ENCODE data around the gene GPR45. TPM values are rescaled to one million over a fixed set of nuclear protein-coding genes. Genes with fewer than 3 reads are reported as not detected.
"Not testable (repeated sequence)": the region's sequence is repeated elsewhere in the genome, so short reads cannot be mapped to it uniquely, and the experiment has no call there.

Gene GPR45
- total RNA-seq, 1 donor from 2014 or later, result not detected

DNA sequence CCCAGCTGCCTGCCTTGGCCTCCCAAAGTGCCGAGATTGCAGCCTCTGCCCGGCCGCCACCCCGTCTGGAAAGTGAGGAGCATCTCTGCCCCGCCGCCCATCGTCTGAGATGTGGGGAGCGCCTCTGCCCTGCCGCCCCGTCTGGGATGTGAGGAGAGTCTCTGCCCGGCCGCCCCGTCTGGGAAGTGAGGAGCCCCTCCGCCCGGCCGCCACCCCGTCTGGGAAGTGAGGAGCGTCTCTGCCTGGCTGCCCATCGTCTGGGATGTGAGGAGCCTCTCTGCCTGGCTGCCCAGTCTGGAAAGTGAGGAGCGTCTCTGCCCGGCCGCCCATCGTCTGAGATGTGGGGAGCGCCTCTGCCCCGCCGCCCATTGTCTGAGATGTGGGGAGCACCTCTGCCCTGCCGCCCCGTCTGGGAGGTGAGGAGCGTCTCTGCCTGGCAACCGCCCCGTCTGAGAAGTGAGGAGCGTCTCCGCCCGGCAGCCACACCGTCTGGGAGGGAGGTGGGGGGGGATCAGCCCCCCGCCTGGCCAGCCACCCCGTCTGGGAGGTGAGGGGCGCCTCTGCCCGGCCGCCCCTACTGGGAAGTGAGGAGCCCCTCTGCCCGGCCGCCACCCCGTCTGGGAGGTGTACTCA, 9.6 kb downstream of the GPR45 start:
- intact Hi-C loops (cut with DNase I); DNase-seq (ENCODE audit: low spot score): not testable (repeated sequence)

DNA sequence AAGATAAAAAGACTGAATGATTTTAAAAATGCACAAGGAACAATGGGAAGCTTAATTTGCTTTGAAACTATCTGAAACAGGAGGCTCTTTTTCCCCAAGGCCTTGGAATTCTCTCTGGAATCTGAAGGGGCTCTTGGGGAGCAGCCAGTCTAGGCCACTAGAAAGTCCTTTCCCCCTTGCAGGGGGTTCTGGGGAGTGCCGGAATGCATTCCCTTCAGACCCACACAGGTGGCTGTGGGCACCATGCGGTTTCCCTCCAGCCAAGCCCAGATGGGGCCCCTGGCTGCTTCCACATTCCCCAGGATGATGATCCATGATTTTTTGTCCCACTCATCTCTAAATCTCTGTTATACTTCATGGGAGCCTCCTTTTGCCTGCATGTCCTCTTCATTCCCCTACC, 10.7 kb downstream of the GPR45 start:
- no peak for DNase-seq (ENCODE audit: low spot score)
- intact Hi-C loops (cut with DNase I), result no loop called here

DNA sequence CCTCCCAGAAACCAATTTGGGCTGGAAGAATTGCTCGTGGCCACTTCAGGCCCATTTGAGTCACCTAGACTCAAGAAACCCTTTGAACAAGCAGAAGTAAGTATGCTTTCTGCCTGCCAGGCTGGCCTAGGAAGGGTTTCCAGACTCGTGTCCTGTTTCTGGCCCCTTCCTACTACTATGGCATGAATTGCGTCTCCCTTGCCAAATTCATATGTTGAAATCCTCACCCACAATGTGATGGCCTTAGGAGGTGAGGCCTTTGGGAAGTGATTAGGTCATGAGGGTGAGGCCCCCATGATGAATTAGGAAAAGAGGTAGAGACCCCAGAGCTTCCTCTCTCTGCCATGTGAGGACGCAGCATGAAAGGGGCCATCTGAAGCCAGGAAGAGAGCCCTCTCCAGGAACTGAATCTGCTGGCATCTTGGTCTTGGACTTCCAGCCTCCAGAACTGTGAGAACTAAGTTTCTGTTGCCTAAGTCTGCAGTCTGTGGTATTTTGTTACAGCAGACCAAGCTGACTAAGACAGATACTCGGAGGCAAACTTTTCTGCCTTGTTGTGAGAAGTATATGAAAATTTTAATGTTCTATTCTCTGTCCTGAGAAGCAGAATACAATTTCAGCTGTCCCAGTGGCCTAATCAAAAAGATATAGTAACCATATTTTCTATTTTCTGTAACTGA, 13.1 kb downstream of the GPR45 start:
- intact Hi-C loops (cut with DNase I), result no loop called here
- DNase-seq (ENCODE audit: low spot score), result no peak

DNA sequence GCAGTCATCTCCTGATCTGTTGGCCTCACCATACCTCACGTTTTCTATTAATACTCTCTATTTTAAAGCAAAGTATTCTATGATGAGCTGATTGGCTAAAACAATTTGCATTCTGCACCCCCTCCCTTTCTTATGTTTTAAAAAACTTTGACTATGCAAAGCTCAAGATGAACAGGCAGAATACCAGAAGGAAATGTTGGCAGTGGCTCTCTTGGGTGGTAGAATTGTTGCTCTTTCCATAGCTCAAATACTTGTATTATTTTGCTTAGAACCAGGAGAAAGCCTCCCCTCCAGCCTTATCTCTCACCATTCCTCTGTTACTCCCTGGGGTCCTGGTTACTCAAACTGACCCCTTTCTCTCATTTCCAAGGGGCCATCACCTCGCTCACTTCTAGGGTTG, 14.4 kb downstream of the GPR45 start:
- DNase-seq (ENCODE audit: low spot score), result no peak
- intact Hi-C loops (cut with DNase I), result no loop called here

DNA sequence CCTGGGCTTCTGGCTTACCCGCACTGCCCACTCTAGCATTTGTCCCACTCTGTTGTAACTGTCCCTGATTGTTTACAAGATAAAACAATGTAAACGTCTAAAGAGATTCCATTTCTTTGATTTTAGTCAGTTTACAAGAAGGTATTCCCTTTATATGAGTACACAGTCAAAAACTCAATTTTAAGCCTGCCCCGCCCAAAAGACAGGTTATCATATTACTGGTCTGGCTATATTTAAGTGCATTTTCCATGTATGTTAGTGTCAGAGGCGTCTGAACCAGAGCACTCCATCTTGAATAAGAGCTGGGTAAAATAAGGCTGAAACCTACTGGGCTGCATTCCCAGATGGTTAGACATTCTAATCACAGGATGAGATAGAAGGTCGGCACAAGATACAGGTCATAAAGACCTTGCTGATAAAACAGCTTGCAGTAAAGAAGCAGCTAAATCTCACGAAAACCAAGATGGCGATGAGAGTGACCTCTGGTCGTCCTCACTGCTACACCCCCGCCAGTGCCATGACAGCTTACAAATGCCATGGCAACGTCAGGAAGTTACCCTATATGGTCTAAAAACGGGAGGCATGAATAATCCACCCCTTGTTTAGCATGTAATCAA, 15.0 kb downstream of the GPR45 start:
- intact Hi-C loops (cut with DNase I), result no loop called here
- no peak for DNase-seq (ENCODE audit: low spot score)

DNA sequence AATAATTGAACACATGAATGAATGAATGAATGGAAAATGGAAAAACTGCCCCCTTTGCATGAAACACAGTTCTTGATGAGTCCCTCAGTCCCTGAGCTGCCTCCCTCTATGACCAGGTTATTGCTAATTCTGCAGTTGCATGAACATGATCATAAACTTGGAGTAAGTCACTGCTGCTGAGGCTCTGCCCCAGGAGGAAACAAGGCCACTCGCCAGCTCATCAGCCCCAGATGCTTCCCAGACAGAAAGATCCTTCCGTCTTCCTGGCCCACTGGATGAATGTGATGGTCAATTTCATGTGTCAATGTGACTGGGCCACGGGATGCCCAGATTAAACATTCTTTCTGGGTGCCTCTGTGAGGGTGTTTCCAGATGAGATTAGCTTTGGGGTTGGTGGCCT, 16.4 kb downstream of the GPR45 start:
- intact Hi-C loops (cut with DNase I), result no loop called here
- DNase-seq (ENCODE audit: low spot score), result no peak

DNA sequence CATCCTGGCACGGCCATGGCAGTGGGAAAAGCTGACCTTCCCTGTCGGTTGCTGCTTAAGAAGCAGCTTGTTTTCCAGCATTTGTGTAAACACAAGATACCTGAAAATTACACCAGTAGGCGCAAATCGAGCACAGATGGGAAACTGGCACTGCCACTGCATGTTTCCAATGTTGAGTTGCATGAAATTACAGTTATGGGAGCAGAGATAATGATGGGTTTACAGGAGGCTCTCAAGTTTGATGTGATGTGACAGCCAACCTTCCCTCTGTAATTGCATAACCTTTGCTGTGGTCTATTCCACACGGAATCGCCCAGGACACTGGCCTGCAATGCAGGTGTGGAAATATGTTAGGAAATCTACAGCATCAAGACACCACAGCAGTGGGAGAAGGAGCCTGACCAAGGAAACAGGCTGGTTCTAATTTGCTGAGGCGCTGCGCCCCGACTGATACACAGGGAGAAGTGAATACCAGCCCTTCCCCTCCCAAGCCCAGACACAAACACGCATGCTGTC, 17.4 kb downstream of the GPR45 start:
- intact Hi-C loops (cut with DNase I), result no loop called here
- DNase-seq (ENCODE audit: low spot score), result no peak

DNA sequence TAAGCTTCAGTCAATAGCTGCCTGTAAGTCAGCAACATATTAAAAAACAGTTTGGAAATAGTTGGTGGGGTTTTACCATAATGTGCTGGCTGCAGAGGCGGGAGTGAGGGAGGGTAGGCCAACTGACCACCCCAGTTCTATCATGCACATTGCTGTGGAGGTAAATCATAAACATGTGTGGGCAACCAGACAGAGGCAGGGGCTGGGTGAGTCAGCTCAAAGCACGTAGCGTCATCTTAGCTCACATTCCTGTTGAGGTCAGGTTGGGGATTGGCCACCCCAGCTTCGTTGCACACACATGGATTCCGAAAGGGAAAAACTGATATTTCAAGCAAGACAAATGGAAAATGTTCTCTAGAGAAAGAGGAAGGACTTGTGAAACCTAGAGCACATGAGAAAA, 19.5 kb downstream of the GPR45 start:
- intact Hi-C loops (cut with DNase I), result no loop called here
- no peak for DNase-seq (ENCODE audit: low spot score)

DNA sequence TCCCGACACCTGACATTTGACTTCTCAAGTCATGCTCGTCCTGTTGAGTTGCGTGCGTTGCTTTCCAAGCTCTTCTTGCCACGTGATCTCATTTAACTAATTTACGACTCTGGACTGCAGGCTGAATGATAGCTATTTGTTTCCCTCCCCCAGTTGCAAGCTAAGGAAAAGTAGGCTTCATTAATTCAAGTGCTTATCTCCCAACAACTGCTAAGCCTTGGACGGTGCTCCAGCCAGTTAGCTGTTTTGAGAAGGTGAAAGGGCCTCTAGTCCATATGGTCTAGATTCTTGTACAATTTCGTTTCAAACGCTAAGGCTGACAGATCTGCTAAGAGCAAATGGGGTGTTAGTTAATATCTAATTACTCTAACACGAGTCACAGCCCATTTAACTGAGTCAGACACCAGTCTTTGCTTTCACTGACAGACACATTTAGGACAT, 21.1 kb downstream of the GPR45 start:
- intact Hi-C loops (cut with DNase I), result no loop called here
- no peak for DNase-seq (ENCODE audit: low spot score)

DNA sequence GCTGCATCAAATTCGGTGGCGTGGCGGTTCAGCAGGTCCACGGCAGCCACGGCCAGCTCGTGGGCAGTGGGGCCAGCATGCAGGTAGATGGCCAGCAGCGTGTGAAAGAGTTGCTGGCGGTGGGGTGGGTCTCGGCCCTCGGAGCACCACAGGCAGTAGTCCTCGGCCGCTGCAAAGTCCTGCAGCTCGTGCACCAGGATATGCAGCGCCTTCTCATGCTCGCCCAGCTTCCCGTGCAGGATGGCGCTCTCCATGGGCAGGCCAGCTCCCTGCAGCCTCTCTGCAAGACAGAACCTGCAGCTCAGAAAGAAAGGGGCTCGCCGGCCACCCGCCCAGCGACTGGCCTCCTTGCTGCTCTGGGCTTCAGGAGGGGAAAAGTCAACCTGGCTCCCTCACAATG, 27.9 kb downstream of the GPR45 start:
- intact Hi-C loops (cut with DNase I), result no loop called here

DNA sequence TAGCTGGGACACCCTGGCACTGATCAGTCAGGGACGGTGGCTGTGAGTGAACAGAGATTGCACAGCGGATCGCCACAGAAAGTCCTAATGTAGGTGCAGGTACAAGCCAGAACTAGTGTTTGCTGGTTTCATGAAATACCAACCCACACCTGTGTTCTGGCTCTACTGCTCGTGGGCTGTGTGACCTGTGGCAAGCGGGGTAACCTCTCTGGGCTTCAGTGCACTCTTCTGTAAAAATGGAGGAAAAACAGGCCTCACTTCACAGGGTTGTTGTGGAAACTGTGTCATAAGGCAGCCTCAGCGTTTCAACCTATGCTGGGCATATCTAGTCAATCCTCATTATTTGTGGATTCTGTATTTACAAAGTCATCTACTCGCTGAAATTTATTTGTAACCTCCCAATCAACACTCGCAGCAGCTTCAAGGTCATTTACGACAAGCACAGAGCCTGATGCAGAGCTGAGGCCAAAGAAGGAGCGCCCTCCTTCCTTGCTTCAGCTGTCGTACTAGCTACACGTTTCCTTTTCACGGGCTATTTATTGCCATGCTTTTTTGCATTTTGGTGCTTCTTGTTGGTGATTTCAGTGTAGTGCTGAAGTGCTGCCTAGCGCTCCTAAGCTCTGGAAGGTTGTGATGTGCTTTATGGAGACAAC, 30.0 kb downstream of the GPR45 start:
- no peak for DNase-seq (ENCODE audit: low spot score)
- intact Hi-C loops (cut with DNase I), result no loop called here

More for the DNA sequence above, 27.9 kb downstream of the GPR45 start:
- DNase-seq (ENCODE audit: low spot score), result no peak

DNA sequence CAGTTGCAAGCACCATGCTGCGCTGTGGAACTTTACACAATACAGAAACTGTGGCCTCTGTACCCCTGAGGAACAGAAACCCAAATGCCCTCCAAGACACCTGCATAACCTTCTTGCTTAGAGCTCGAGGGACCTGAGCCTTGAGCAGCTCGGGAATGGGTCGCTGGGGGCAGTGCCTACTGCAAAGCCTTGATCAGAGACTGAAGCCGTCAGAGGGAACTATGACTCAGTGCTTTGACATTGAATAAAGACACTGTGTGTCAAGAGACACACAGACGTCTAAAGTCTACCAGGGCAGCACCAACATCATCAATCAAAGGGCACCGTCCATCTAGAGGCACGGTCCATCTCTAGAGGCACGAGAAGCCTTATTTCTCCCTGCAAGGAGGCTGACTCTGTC, 30.6 kb downstream of the GPR45 start:
- no peak for DNase-seq (ENCODE audit: low spot score)

DNA sequence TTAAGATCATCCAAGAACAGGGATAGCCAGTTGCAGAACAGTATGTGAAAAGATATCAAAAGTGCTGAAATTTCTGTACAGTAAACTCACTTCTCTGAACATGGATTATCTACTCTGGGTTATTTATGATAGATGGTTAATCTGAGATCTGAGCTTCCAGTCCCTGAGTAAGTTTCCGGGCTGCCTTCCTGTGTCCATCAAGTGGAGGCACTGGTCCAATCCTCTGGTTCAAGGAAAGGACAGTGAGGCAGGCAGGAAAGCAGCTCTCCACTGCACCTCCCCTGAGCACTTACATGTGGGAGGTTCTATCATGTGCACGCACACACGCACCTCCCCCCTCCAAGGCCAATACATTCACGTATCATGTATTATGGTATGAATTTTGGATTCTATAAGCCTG, 32.5 kb downstream of the GPR45 start:
- no peak for DNase-seq (ENCODE audit: low spot score)
- intact Hi-C loops (cut with DNase I), result no loop called here

More for the DNA sequence above, 30.6 kb downstream of the GPR45 start:
- intact Hi-C loops (cut with DNase I), result no loop called here

DNA sequence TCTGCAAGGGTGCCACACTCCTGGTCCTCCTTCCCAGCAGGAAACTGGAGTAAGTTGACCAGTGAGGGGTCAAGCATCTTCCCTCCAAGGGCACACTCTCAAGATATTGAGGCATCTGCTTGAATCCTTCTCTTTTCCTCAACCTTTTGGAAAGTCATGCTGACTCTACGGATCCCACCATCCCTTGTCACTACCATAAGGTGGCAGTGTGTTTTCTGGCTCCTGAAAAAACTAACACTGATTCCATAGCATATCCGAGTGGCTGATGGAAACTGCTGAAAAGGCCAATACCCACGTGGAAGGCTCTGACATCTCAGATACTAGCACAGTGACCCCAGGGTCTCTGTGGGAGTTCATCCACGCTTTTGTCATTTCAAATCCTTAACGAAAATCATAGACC, 37.1 kb downstream of the GPR45 start:
- DNase-seq (ENCODE audit: low spot score), result no peak
- intact Hi-C loops (cut with DNase I), result no loop called here

DNA sequence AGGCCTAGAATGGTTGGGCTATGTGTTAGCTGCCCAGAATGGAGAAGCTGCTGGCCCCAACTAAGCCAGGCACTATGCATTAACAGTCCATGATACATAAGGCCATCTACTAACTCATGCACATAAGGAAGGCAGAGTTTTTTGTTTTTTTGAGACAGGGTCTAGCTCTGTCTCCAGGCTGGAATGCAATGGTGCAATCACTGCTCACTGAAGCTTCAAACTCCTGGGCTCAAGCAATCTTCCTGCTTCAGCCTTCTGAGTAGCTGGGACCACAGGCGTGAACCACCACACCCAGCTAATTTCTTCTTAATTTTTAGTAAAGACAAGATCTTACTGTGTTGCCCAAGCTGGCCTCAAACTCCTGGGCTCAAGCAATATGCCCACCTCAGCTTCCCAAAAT, 37.6 kb downstream of the GPR45 start:
- intact Hi-C loops (cut with DNase I), result no loop called here
- no peak for DNase-seq (ENCODE audit: low spot score)

DNA sequence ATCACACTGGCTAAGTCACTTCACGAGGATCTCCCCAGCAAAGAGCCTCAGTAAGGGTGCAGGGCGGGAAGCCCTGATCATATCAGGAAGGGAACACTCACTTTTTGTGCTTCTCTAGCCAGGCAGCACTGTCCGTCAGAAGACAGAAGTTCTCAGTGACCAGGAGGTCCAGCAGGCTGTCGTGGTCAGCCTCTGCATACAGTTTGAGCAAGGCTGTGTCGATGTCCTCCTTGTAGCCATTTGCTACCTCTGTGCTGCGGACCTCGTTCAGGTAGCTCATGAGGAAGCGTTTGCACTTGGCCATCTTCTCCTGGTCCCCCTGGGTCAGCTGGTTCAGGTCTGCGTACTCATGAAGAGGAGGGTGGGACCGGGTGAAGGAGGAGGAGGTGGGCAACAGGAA, 38.7 kb downstream of the GPR45 start:
- intact Hi-C loops (cut with DNase I), result no loop called here
- DNase-seq (ENCODE audit: low spot score), result no peak

DNA sequence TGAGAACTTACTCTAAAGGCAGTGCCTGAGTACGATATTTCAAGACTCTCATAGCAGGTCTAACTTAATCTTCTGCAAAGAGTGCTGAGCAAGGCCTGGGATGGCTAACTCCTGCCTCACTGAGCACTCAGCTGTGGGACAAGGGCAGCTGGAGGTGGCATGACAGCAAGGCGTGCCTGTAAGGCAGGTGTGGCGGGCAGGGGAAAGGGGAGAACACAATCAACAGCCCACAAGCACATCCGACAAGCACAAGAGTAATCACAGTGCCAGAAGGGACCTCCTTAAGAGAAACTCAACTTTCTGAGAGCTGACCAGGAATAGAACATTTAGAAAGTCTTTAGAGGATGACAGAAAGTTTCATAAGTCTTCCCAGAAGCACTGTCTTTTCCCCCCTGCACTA, 42.0 kb downstream of the GPR45 start:
- DNase-seq (ENCODE audit: low spot score), result no peak
- intact Hi-C loops (cut with DNase I), result no loop called here

DNA sequence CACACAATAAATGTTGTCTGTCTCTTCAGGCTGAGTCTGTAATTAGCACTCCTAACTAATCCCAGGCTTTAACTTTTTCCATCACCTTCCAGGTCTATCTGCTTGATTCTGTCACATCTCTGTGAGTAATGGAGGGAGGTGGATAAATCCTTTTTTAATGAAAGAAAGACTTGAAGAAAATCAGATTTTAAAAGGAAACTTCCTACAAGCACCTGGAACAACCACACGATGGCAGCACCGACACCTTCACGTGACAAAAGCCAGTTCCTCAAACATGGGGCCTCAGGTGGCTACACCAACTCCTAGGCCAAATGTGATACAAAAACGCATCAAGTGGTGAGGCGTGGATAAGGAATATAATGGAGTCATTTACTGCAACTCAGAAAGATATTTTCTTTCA, 46.1 kb downstream of the GPR45 start:
- intact Hi-C loops (cut with DNase I), result no loop called here
- DNase-seq (ENCODE audit: low spot score), result no peak

DNA sequence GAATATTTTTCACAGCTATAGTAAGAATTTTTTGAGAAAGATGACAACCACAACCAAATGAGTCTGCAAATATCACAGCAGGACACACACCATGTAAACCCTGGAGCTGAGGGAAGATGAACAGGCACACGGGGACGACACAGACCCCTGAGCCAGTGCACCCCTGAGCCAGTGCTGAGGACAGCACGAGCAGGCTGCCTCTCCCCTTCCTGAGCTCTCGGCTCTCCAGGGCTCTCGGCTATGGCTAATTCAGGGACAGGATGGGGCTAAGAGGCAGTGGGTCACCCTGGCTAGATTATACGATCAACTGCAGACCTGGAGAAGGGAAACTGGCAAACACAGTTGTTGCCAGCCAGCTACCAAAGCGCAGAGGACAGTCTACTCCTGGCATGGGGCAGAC, 46.6 kb downstream of the GPR45 start:
- intact Hi-C loops (cut with DNase I), result no loop called here

DNA sequence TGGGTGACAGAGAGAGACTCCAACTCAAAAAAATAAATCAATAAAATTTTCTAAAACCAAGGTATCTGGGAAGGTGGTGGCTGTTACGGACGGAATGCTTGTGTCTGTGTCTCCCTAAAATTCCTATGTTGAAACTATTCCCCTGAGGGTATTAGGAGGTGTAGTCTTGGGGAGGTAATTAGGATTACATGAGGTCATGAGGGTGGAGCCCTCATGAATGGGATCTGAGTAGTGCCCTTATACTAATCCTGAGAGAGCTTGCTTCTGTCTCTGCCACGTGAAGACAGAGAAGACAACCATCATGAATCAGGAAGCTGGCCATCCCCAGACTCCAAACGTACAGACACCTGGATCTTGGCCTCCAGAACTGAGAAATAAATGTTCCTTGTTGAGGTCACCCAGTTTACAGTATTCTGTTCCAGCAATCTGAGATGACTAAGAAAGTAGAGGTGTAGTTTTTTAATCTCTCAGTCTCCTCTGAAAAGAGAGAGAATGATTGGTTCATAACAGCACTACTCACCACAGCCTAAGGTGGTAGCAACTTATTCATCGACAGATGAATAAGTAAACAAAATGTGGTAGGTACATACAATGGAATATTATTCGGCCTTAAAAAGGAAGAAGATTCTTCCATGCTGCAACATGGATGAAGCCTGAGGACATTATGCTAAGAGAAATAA, 49.6 kb downstream of the GPR45 start:
- intact Hi-C loops (cut with DNase I), result no loop called here
- DNase-seq (ENCODE audit: low spot score), result no peak

More for the DNA sequence above, 46.6 kb downstream of the GPR45 start:
- no peak for DNase-seq (ENCODE audit: low spot score)
